Astrocyte (in vitro differentiated cells and primary cell): ENCODE results near the gene APIP. TPM values are rescaled to one million over a fixed set of nuclear protein-coding genes. Genes with fewer than 3 reads are reported as not detected.
"Not testable (repeated sequence)": the region's sequence is repeated elsewhere in the genome, so short reads cannot be mapped to it uniquely, and the experiment has no call there.

Experiments
- DNase-seq: peaks from one replicate; pipeline ENCODE4 v3.0.0-alpha.2; 2010; ENCODE audit warnings: low read depth
- FAIRE-seq: peaks from 2 replicates; lab custom pipeline; 2011; peaks lifted over from hg19 to GRCh38; lab: Jason Lieb, UNC
- H2AFZ ChIP-seq: 2 replicates; pipeline ENCODE4 v1.6.0; 2012; ENCODE audit warnings: low read depth, low read length, inconsistent platforms
- H3K27ac ChIP-seq: 2 replicates; pipeline ENCODE4 v1.5.1; 2011; ENCODE audit warnings: low read depth, low read length, inconsistent platforms
- H3K27me3 ChIP-seq: 2 replicates; pipeline ENCODE4 v1.6.0; 2011; ENCODE audit warnings: low read length, inconsistent platforms; ENCODE audit not compliant: insufficient read depth
- H3K36me3 ChIP-seq: 2 replicates; pipeline ENCODE4 v1.5.1; 2011; ENCODE audit warnings: low read length, inconsistent platforms; ENCODE audit not compliant: insufficient read depth
- H3K4me1 ChIP-seq: 2 replicates; pipeline ENCODE4 v1.5.1; 2011; ENCODE audit warnings: low read length, inconsistent platforms; ENCODE audit not compliant: insufficient read depth
- H3K4me2 ChIP-seq: 2 replicates; pipeline ENCODE4 v1.6.0; 2012; ENCODE audit warnings: low read length, inconsistent platforms
- H3K4me3 ChIP-seq: 2 replicates; pipeline ENCODE4 v1.5.1; 2011; ENCODE audit warnings: low read depth, mild to moderate bottlenecking, low read length, inconsistent platforms; ENCODE audit not compliant: insufficient read depth
- H3K79me2 ChIP-seq: 2 replicates; pipeline ENCODE4 v1.6.0; 2012; ENCODE audit warnings: mild to moderate bottlenecking, low read length, inconsistent platforms; ENCODE audit not compliant: insufficient read depth
- H3K9ac ChIP-seq: 2 replicates; pipeline ENCODE4 v1.6.0; 2012; ENCODE audit warnings: mild to moderate bottlenecking, low read length, inconsistent platforms
- H3K9me3 ChIP-seq: 2 replicates; pipeline ENCODE4 v1.5.1; 2012; ENCODE audit warnings: low read depth, mild to moderate bottlenecking, low read length, inconsistent platforms; ENCODE audit not compliant: insufficient read depth
- H4K20me1 ChIP-seq: 2 replicates; pipeline ENCODE4 v1.6.0; 2012; ENCODE audit warnings: low read length, inconsistent platforms; ENCODE audit not compliant: insufficient read depth
- H3K27ac Mint-ChIP-seq: one replicate; pipeline ENCODE4 v1.8.0; 2021; ENCODE audit warnings: mild to moderate bottlenecking, mixed read lengths; ENCODE audit not compliant: unreplicated experiment
- H3K27me3 Mint-ChIP-seq: one replicate; pipeline ENCODE4 v1.8.0; 2021; ENCODE audit warnings: low read depth, mixed read lengths; ENCODE audit not compliant: unreplicated experiment
- H3K36me3 Mint-ChIP-seq: one replicate; pipeline ENCODE4 v1.8.0; 2021; ENCODE audit warnings: low read depth, mixed read lengths; ENCODE audit not compliant: unreplicated experiment
- H3K4me1 Mint-ChIP-seq: one replicate; pipeline ENCODE4 v1.8.0; 2021; ENCODE audit warnings: low read depth, mixed read lengths; ENCODE audit not compliant: unreplicated experiment
- H3K4me3 Mint-ChIP-seq: one replicate; pipeline ENCODE4 v1.8.0; 2021; ENCODE audit warnings: mild to moderate bottlenecking, moderate library complexity, mixed read lengths; ENCODE audit not compliant: unreplicated experiment
- H3K9me3 Mint-ChIP-seq: one replicate; pipeline ENCODE4 v1.8.0; 2021; ENCODE audit warnings: mild to moderate bottlenecking, mixed read lengths; ENCODE audit not compliant: unreplicated experiment
- EZH2 ChIP-seq: IDR thresholded peaks from 2 replicates; pipeline ENCODE4 v1.6.1; 2012; ENCODE audit warnings: mild to moderate bottlenecking, low read length, inconsistent platforms; ENCODE audit not compliant: insufficient read depth
- total RNA-seq: library from RNA; stranded (reverse); gene quantifications from 2 replicates; pipeline ENCODE4 v1.2.1, GENCODE V29; 2021
- TF ChIP-seq, protein P1 (sequence below): IDR thresholded peaks from 2 replicates; pipeline ENCODE4 v1.5.1; 2011; ENCODE audit warnings: low read depth, mild to moderate bottlenecking, inconsistent platforms, low read length, moderate library complexity; ENCODE audit not compliant: insufficient read depth

The APIP gene
- total RNA-seq, 1 donor from 2014 or later: 13.9 TPM

GRCh38 chr11:34897171-34897870, 18.9 kb downstream of the APIP start:
- H3K27ac ChIP-seq: no peak overlapping the region
- Mint-ChIP-seq H3K4me1 (no peaks in the 10 kb centered on the region), H3K36me3 (peaks cover 28% of the 10 kb centered on the region), H3K27ac (no peak overlapping the region), H3K4me3 (no peak overlapping the region), H3K9me3 (peaks cover 31% of the 10 kb centered on the region), H3K27me3 (no peaks in the 10 kb centered on the region)
- TF ChIP-seq, protein P1, sequence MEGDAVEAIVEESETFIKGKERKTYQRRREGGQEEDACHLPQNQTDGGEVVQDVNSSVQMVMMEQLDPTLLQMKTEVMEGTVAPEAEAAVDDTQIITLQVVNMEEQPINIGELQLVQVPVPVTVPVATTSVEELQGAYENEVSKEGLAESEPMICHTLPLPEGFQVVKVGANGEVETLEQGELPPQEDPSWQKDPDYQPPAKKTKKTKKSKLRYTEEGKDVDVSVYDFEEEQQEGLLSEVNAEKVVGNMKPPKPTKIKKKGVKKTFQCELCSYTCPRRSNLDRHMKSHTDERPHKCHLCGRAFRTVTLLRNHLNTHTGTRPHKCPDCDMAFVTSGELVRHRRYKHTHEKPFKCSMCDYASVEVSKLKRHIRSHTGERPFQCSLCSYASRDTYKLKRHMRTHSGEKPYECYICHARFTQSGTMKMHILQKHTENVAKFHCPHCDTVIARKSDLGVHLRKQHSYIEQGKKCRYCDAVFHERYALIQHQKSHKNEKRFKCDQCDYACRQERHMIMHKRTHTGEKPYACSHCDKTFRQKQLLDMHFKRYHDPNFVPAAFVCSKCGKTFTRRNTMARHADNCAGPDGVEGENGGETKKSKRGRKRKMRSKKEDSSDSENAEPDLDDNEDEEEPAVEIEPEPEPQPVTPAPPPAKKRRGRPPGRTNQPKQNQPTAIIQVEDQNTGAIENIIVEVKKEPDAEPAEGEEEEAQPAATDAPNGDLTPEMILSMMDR: no peak
- TF ChIP-seq EZH2: no peak
- H3K79me2 ChIP-seq: peaks cover 12% of the 10 kb centered on the region
- no peaks in the 10 kb centered on the region for H3K4me1 ChIP-seq
- no peaks in the 10 kb centered on the region for H3K36me3 ChIP-seq
- H2AFZ ChIP-seq: no peak overlapping the region
- FAIRE-seq (no peak), DNase-seq (no peak)
- H3K4me3 ChIP-seq: no peak overlapping the region
- no peaks in the 10 kb centered on the region for H4K20me1 ChIP-seq
- H3K9ac ChIP-seq: no peak overlapping the region
- no peaks in the 10 kb centered on the region for H3K27me3 ChIP-seq
- no peak overlapping the region for H3K4me2 ChIP-seq
- peaks cover 12% of the 10 kb centered on the region for H3K9me3 ChIP-seq

DNA sequence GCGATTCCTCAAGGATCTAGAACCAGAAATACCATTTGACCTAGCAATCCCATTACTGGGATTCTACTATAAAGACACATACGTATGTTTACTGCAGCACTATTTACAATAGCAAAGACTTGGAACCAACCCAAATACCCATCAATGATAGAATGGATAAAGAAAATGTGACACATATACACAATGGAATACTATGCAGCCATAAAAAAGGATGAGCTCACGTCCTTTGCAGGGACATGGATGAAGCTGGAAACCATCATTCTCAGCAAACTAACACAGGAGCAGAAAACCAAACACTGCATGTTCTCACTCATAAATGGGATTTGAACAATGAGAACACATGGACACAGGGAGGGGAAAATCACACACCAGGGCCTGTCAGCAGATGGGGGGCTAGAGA, 20.0 kb downstream of the APIP start:
- not testable (repeated sequence) for H3K79me2 ChIP-seq, H2AFZ ChIP-seq, H3K27me3 ChIP-seq, H3K4me1 Mint-ChIP-seq, H3K27ac Mint-ChIP-seq, H3K4me1 ChIP-seq, FAIRE-seq, H3K36me3 ChIP-seq, H3K27me3 Mint-ChIP-seq, H4K20me1 ChIP-seq, H3K27ac ChIP-seq, H3K4me3 ChIP-seq, H3K9ac ChIP-seq, DNase-seq, H3K4me2 ChIP-seq, H3K4me3 Mint-ChIP-seq
- H3K9me3 ChIP-seq: peaks cover 11% of the 10 kb centered on the region
- Mint-ChIP-seq H3K9me3 (peaks cover 31% of the 10 kb centered on the region), H3K36me3 (peaks cover 22% of the 10 kb centered on the region)

DNA sequence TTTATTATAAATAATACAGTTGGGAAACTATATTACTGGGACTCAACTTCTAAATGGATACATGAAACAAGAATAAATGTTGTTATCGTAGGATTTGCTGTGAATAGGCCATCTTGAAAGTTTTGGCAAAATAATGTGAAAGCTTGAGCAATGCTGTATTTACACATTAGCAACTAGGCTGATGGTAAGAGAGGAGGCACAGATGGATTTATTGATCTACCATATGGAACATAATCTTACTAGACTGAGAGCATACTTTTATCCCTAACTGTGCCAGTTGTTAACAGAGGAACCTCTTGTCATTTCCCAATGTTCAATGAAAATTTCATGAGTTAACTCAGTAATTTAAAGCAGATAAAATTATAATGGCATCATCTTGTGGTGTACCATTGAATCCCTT, 22.8 kb downstream of the APIP start:
- Histone ChIP-seq H3K4me1 (no peaks in the 10 kb centered on the region), H3K36me3 (no peaks in the 10 kb centered on the region), H3K27me3 (no peaks in the 10 kb centered on the region), H3K4me2 (no peak overlapping the region), H3K4me3 (no peak overlapping the region), H3K9me3 (no peaks in the 10 kb centered on the region), H3K79me2 (peaks cover 6% of the 10 kb centered on the region), H2AFZ (no peak overlapping the region), H3K9ac (no peak overlapping the region), H3K27ac (no peak overlapping the region), H4K20me1 (no peaks in the 10 kb centered on the region)
- no peaks in the 10 kb centered on the region for H3K27me3 Mint-ChIP-seq
- DNase-seq (no peak), FAIRE-seq (no peak)
- H3K36me3 Mint-ChIP-seq: peaks cover 10% of the 10 kb centered on the region
- no peak overlapping the region for H3K4me3 Mint-ChIP-seq
- no peak for TF ChIP-seq EZH2
- TF ChIP-seq, protein P1: no peak
- no peak overlapping the region for H3K27ac Mint-ChIP-seq
- H3K9me3 Mint-ChIP-seq: peaks cover 13% of the 10 kb centered on the region
- H3K4me1 Mint-ChIP-seq: no peaks in the 10 kb centered on the region
